OCI-LY3 (cell line): Measurements from ENCODE around the gene CD8B.
"Not testable (repeated sequence)": the region's sequence is repeated elsewhere in the genome, so short reads cannot be mapped to it uniquely, and the experiment has no call there.

Experiments used
- EZH2phosphoT487 ChIP-seq: fragments of 200-600 bp; shearing (Covaris generic); IDR thresholded peaks from 2 replicates; pipeline ENCODE4 v1.6.1; 2018; ENCODE audit warnings: antibody characterized with exemption, mixed run types, low read depth
- TF ChIP-seq, protein P1 (sequence below): fragments of 200-600, 300-600 bp; sonication (generic); IDR thresholded peaks from 2 replicates; pipeline ENCODE4 v1.5.1; 2014; ENCODE audit warnings: antibody characterized with exemption, low read length, low read depth

GRCh38 chr2:86905868-86906267, 44.2 kb upstream of the CD8B start:
- TF ChIP-seq, protein P1, sequence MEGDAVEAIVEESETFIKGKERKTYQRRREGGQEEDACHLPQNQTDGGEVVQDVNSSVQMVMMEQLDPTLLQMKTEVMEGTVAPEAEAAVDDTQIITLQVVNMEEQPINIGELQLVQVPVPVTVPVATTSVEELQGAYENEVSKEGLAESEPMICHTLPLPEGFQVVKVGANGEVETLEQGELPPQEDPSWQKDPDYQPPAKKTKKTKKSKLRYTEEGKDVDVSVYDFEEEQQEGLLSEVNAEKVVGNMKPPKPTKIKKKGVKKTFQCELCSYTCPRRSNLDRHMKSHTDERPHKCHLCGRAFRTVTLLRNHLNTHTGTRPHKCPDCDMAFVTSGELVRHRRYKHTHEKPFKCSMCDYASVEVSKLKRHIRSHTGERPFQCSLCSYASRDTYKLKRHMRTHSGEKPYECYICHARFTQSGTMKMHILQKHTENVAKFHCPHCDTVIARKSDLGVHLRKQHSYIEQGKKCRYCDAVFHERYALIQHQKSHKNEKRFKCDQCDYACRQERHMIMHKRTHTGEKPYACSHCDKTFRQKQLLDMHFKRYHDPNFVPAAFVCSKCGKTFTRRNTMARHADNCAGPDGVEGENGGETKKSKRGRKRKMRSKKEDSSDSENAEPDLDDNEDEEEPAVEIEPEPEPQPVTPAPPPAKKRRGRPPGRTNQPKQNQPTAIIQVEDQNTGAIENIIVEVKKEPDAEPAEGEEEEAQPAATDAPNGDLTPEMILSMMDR = not testable (repeated sequence)
- TF ChIP-seq EZH2phosphoT487 = not testable (repeated sequence)
